Stimulated activated CD4-positive, alpha-beta T cell treated with anti-CD3 and anti-CD28 coated beads, Interleukin-12 subunit alpha, Interleukin-12 subunit beta, amount 100 ng/mL, for 48 hours (primary cell): ENCODE data around the gene KRTAP4-7.
"Not testable (repeated sequence)": the region's sequence is repeated elsewhere in the genome, so short reads cannot be mapped to it uniquely, and the experiment has no call there.

ENCODE experiments used
- DNase-seq, 3 donors: peaks; one replicate each; pipeline ENCODE4 v3.0.0-alpha.2; 2020; ENCODE audit warnings: low read depth in 2 of 3, low spot score in 1 of 3

KRTAP4-7 gene

DNA sequence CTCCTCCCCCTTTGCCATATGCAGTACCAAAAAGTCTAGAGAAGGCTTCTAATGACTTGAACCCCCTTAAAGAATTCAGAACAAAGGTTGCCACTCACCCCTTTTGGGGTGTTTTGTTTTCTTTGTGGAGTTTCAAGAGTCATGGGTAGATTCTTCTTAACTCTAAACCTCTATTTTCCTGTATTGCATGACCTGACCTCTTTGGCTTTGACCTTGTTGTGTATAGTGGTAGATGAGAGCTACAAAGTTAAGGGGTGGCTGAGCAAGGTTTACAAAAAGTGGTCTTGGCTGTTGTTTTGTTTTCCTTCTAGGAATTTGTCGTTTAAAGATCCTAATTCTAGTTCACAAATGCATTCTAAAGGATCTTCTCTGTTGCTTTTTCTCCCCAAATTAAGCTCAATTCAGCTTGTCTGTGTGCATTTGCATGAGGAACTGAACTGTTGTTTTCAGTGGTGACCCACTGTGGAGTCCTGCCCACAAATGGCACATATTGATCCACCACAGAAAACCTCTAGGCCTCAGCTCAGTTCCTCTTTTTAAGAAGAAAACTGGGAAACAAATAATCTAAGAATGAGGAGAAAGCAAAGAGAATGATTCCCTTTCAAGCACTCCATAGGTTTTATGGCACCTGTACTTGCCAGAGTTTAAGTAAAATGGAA, 24.9 kb downstream of the KRTAP4-7 start:
- DNase-seq: not testable (repeated sequence)

- no peak for DNase-seq
Observed at GRCh38 chr17:41111151-41111885, 27.4 kb downstream of the KRTAP4-7 start.

- no peak for DNase-seq
Observed at GRCh38 chr17:41116297-41116696, 32.3 kb downstream of the KRTAP4-7 start.

DNA sequence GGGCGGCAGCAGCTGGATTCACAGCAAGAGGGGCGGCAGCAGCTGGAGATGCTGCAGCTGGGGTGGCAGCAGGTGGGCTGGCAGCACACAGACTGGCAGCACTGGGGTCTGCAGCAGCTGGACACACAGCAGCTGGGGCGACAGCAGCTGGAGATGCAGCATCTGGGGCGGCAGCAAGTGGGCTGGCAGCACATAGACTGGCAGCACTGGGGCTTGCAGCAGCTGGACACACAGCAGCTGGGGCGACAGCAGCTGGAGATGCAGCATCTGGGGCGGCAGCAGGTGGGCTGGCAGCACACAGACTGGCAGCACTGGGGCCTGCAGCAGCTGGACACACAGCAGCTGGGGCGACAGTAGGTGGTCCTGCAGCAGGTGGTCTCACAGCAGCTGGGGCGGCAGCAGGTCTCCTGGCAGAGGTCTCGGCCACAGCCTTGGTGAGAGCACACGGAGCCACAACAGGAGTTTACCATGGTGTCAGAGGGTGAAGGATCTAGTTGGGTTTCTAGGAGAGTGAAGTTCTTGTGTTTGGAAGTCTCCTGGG, 34.0 kb downstream of the KRTAP4-7 start, which contains the start of gene KRTAP4-11:
TSS of gene KRTAP4-11 (minus strand) at position 528 of the 541 bp plus-strand sequence. CDS start at position 470, 58 bp downstream.
- not testable (repeated sequence) for DNase-seq

DNA sequence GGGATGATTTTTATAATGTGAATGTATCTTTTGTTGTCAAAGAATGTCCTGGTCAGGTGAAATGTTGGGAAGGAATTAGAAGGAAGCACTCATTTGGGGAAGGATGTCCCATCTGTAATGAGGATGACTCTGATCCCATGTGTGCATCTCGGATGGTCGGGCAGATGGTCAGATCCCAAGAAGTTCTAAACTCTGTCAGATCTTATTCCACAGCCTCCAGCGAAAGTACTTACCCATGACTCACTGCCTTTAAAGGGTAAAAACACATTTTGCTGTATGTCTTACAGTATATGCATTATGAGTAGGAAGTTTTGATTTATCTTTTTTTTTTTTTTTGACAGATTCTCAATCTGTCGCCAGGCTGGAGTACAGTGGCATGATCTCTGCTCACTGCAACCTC, 34.8 kb downstream of the KRTAP4-7 start:
- no peak for DNase-seq

DNA sequence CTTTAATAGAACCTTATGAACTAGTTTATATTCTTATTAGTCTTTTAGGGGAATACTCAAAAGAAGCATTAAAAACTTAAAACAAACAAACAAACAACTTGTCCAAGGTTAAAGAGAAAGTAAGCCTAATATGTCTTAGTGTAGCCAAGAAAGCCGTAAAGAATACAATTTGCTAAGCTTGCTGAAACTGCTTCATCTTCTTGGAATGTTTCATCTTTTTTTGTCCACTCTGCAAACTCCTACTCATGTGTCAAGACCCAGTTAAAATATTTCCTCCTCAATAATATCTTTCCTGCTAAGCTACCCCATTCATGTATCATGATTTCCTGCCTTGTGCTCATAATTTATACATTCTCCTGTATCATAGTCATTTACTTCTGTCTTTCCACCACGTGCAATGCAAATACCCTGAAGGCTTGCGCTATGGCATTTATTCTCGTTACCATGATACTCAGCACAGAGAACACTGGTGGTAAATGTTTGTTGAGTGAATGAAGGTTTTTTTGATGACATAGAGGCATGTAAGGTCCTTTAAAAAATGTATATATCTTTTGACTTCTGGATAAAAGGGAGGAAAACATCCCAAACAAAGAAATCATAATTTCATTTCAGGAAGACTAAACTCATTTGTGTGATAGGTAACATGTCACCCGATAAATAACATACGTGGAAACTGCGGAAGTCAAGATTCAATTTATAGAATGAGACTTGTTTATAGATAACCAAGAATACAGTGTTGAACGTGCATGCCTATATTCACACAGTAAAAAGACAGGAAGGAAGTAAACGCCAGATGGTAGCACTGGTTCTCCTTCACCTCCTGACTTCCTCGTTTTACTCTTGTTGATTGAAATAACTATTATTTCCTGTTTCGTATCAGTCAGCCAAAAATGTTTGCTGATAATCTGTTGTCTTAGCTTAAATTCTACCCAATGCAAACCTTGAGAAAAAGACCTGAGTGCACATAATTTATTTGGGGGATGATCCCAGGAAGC, 36.0 kb downstream of the KRTAP4-7 start:
- DNase-seq: not testable (repeated sequence)

DNA sequence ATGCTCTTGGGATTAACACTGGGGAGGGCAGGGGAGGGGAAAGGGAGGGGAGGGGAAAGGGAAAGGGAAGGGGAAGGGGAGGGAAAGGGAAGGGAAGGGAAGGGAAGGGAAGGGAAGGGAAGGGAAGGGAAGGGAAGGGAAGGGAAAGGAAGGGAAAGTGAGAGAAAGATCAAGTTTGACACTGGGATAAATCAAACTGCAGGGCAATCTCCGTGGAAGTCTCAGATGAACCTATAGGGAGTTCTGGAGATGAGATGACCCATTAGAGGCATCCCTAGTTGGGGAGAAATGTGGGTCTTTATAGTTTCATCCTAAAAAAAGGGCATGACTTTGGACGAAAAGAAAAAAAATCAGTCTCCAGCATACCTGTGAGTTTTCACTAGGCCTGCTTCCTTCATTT, 37.8 kb downstream of the KRTAP4-7 start:
- DNase-seq: no peak

DNA sequence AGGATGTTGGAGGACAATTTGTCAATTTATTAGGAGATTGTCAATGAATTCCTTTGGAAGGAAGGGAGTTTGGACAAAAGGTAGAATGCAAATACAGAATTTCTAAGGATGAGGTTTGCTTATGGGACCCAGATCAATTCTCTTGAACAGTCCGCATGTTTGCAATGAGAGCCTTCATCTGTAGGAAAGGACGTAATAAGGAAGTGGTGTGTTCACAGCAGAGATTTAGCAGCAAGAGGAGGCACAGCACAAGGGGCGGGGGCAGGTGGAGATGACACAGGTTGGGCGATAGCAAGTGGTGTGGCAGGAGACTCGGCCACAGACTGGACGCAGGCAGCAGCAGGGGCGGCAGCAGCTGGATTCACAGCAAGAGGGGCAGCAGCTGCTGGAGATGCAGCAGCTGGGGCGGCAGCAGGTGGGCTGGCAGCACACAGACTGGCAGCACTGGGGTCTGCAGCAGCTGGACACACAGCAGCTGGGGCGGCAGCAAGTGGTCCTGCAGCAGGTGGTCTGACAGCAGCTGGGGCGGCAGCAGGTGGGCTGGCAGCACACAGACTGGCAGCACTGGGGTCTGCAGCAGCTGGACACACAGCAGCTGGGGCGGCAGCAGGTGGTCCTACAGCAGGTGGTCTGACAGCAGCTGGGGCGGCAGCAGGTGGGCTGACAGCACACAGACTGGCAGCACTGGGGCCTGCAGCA, 39.5 kb downstream of the KRTAP4-7 start:
- DNase-seq: not testable (repeated sequence)

- DNase-seq: not testable (repeated sequence)
Observed at GRCh38 chr17:41123991-41124371, 40.0 kb downstream of the KRTAP4-7 start, which contains the start of gene KRTAP4-12. Gene KRTAP4-12, minus strand, starts transcription at chr17:41124182. Its CDS starts 60 bp downstream, at chr17:41124122.

DNA sequence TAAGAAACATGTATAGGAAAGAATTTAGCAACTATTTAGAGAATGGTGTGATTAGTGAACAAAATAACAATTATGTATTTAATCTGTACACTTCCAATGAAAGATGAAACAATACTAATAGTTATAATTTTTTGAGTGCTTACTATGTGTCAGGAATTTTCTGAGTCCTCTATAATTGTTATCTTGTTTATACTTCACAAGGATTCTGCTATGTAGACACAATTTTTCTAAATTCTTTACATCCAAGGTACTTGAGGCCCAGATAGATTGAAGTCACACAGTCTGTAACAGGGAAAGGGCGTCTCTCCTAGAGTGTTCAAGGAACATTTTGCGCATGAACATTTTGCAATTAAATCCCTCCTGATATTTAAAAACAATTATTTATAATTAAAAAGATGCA, 41.1 kb downstream of the KRTAP4-7 start:
- DNase-seq: no peak

GRCh38 chr17:41126412-41126811, 42.5 kb downstream of the KRTAP4-7 start:
- DNase-seq: no peak

- no peak for DNase-seq
Observed at GRCh38 chr17:41127371-41127770, 43.4 kb downstream of the KRTAP4-7 start.

- no peak for DNase-seq
Observed at GRCh38 chr17:41131979-41132378, 48.0 kb downstream of the KRTAP4-7 start.

- no peak for DNase-seq
Observed at GRCh38 chr17:41133880-41134735, 50.2 kb downstream of the KRTAP4-7 start.
